Measurements from ENCODE around the gene RRBP1.

GRCh38 chr20:17693444-17694001, 11.5 kb upstream of the RRBP1 start:
- TF ChIP-seq CTCF (conservative IDR thresholded peaks at IDR 0.05; ENCODE audit: low read depth, low read length) (no peak), POLR2A (IDR thresholded peaks at IDR 0.05; ENCODE audit: low read depth, low read length) (no peak), BHLHE40 (IDR thresholded peaks at IDR 0.05; ENCODE audit: low read depth, low read length) (no peak), RCOR1 (IDR thresholded peaks at IDR 0.05; ENCODE audit: insufficient replicate concordance, low read length) (no peak), RFX5 (IDR thresholded peaks at IDR 0.05; ENCODE audit: low read depth, low read length) (no peak), CEBPB (IDR thresholded peaks at IDR 0.05; ENCODE audit: low read depth, low read length) (no peak), RAD21 (IDR thresholded peaks at IDR 0.05; ENCODE audit: low read length) (no peak), CHD1 (IDR thresholded peaks at IDR 0.05; ENCODE audit: low read depth, low read length) (no peak), MAZ (IDR thresholded peaks at IDR 0.05; ENCODE audit: borderline replicate concordance, low read depth, low read length) (no peak), SMC3 (IDR thresholded peaks at IDR 0.05; ENCODE audit: low read depth, low read length) (no peak), MAFK (IDR thresholded peaks at IDR 0.05; ENCODE audit: low read depth, low read length) (no peak), NFE2L2 (IDR thresholded peaks at IDR 0.05; ENCODE audit: low read depth, low read length) (no peak)
- TF ChIP-seq, protein P1, sequence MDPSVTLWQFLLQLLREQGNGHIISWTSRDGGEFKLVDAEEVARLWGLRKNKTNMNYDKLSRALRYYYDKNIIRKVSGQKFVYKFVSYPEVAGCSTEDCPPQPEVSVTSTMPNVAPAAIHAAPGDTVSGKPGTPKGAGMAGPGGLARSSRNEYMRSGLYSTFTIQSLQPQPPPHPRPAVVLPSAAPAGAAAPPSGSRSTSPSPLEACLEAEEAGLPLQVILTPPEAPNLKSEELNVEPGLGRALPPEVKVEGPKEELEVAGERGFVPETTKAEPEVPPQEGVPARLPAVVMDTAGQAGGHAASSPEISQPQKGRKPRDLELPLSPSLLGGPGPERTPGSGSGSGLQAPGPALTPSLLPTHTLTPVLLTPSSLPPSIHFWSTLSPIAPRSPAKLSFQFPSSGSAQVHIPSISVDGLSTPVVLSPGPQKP (IDR thresholded peaks at IDR 0.05; ENCODE audit: borderline replicate concordance, low read depth, low read length), result no peak
- TF ChIP-seq, protein P2, sequence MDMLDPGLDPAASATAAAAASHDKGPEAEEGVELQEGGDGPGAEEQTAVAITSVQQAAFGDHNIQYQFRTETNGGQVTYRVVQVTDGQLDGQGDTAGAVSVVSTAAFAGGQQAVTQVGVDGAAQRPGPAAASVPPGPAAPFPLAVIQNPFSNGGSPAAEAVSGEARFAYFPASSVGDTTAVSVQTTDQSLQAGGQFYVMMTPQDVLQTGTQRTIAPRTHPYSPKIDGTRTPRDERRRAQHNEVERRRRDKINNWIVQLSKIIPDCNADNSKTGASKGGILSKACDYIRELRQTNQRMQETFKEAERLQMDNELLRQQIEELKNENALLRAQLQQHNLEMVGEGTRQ (IDR thresholded peaks at IDR 0.05; ENCODE audit: low read depth, low read length), result no peak
